Adrenal gland (tissue), 5 donors: ENCODE results near the gene TDRD3.

Source experiments
- CTCF ChIP-seq, 6 experiments: fragments of 450-650 bp in 4 of 6; fragments of 200-600 bp in 2 of 6; sonication (generic) in 1 of 6; IDR thresholded peaks; 1 replicate in 5 of 6; 2 replicates in 1 of 6; pipeline versions ENCODE4 v1.5.1 to v1.8.0; 2016 to 2021; ENCODE audit warnings: antibody characterized with exemption in 6 of 6, mild to moderate bottlenecking in 2 of 6, moderate library complexity in 1 of 6
- POLR2A ChIP-seq, 2 donors: fragments of 450-650 bp; IDR thresholded peaks; one replicate each; pipeline ENCODE4 v1.6.1; 2017; ENCODE audit warnings: antibody characterized with exemption in 2 of 2, mild to moderate bottlenecking in 2 of 2, moderate library complexity in 1 of 2
- donor health status: DM: no; HTN: no; CAD: no.

GRCh38 chr13:60620611-60621395 is 223.8 kb downstream of the TDRD3 start:
- no peak for TF ChIP-seq CTCF (IDR thresholded peaks at IDR 0.05)
- TF ChIP-seq POLR2A (IDR thresholded peaks at IDR 0.05), result no peak
